ENCODE measurements around the gene KSR1. TPM values are rescaled to one million over a fixed set of nuclear protein-coding genes. Genes with fewer than 3 reads are reported as not detected.
A peak's percentile ranks its signal among the peaks of the same experiment; 100 is the strongest.

Gene KSR1
- total RNA-seq, 1 donor from 2014 or later = 59.6 TPM

DNA sequence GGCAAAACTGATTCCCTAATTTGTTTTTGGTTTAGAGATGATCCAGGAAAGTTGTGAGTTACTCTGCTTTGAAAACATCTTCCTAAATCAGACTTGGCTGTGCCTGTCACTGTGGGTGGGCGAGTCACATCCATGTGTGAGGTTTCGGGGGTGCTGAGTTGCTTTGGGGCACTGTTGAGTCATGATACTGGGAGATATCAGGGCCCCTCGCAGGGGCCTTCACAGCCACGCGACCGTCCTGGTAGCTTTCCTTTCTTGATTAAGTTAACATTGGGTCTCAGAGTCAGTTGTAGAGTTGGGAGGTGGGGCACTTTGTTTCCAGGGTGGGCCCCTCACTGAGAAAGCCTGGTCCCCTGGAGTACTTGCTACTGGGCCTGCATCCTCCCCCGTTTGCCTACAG, 116.4 kb downstream of the KSR1 start:
- Histone ChIP-seq H3K27ac (no peak overlapping the region), H3K9me3 (no peaks in the 10 kb centered on the region), H3K4me3 (no peak overlapping the region), H3K36me3 (peaks cover 7% of the 10 kb centered on the region), H3K4me1 (peaks cover 48% of the 10 kb centered on the region), H3K27me3 (ENCODE audit: low read depth) (no peaks in the 10 kb centered on the region)
- ATAC-seq (no peak), DNase-seq (no peak)
- intact Hi-C loops (cut with DNase I) = no loop called here
- TF ChIP-seq CTCF (IDR thresholded peaks at IDR 0.05) = no peak

- no peak for TF ChIP-seq CTCF (IDR thresholded peaks at IDR 0.05)
- peaks cover 7% of the 10 kb centered on the region for H3K36me3 ChIP-seq
- DNase-seq (no peak), ATAC-seq (no peak)
- H3K4me1 ChIP-seq = peaks cover 57% of the 10 kb centered on the region
- H3K9me3 ChIP-seq = no peaks in the 10 kb centered on the region
- H3K27ac ChIP-seq = no peak overlapping the region
- H3K27me3 ChIP-seq (ENCODE audit: low read depth) = no peaks in the 10 kb centered on the region
- no peak overlapping the region for H3K4me3 ChIP-seq
- intact Hi-C loops (cut with DNase I) = no loop called here
These were observed 117.3 kb downstream of the KSR1 start for GRCh38 chr17:27573548-27573947.

GRCh38 chr17:27573971-27574525, 117.8 kb downstream of the KSR1 start:
- ATAC-seq = no peak
- H3K9me3 ChIP-seq = no peaks in the 10 kb centered on the region
- no peak overlapping the region for H3K27ac ChIP-seq
- intact Hi-C loops (cut with DNase I) = no loop called here
- TF ChIP-seq CTCF (IDR thresholded peaks at IDR 0.05) = no peak
- DNase-seq = no peak
- no peaks in the 10 kb centered on the region for H3K27me3 ChIP-seq (ENCODE audit: low read depth)
- H3K36me3 ChIP-seq = peaks cover 7% of the 10 kb centered on the region
- no peak overlapping the region for H3K4me3 ChIP-seq
- H3K4me1 ChIP-seq = peaks cover 60% of the 10 kb centered on the region

- no peak overlapping the region for H3K27ac ChIP-seq
- ATAC-seq = no peak
- intact Hi-C loops (cut with DNase I) = no loop called here
- H3K36me3 ChIP-seq = peaks cover 7% of the 10 kb centered on the region
- no peak for TF ChIP-seq CTCF (IDR thresholded peaks at IDR 0.05)
- DNase-seq = no peak
- no peak overlapping the region for H3K4me3 ChIP-seq
- H3K27me3 ChIP-seq (ENCODE audit: low read depth) = no peaks in the 10 kb centered on the region
- peaks cover 51% of the 10 kb centered on the region for H3K4me1 ChIP-seq
- H3K9me3 ChIP-seq = no peaks in the 10 kb centered on the region
These were observed 119.1 kb downstream of the KSR1 start for GRCh38 chr17:27575096-27575911.

- TF ChIP-seq CTCF (IDR thresholded peaks at IDR 0.05) = no peak
- peaks cover 5% of the 10 kb centered on the region for H3K36me3 ChIP-seq
- DNase-seq = no peak
- peak; percentile 20 to 42 for ATAC-seq
- H3K27me3 ChIP-seq (ENCODE audit: low read depth) = no peaks in the 10 kb centered on the region
- intact Hi-C loops (cut with DNase I) = no loop called here
- H3K27ac ChIP-seq = no peak overlapping the region
- no peaks in the 10 kb centered on the region for H3K9me3 ChIP-seq
- no peak overlapping the region for H3K4me3 ChIP-seq
- H3K4me1 ChIP-seq = peaks cover 50% of the 10 kb centered on the region
These were observed 119.6 kb downstream of the KSR1 start for GRCh38 chr17:27575912-27576252.
